ENCODE data around the gene RNF150.

GRCh38 chr4:141159027-141159426, 25.8 kb upstream of the RNF150 start:
- TF ChIP-seq EZH2 (IDR thresholded peaks at IDR 0.05; ENCODE audit: low read depth) (no peak), CTCF (conservative IDR thresholded peaks at IDR 0.05) (no peak)

All from PC-9 (cell line).